ENCODE measurements around the gene CLEC4E. TPM values are rescaled to one million over a fixed set of nuclear protein-coding genes. Genes with fewer than 3 reads are reported as not detected.
"Not testable (repeated sequence)": the region's sequence is repeated elsewhere in the genome, so short reads cannot be mapped to it uniquely, and the experiment has no call there.

The CLEC4E gene
- 1 to 10 TPM in 1 of 4 donors, not detected in 3; 1.4 TPM for total RNA-seq

GRCh38 chr12:8540831-8541230 is at the start of gene CLEC4E:
Gene CLEC4E, minus strand, starts transcription at chr12:8540905. Its CDS starts 108 bp downstream, at chr12:8540797.
- H3K9me3 ChIP-seq; H3K27me3 ChIP-seq; DNase-seq (ENCODE audit: low spot score in 2 of 2); H3K27ac ChIP-seq; H3K4me1 ChIP-seq; H3K36me3 ChIP-seq; H3K4me3 ChIP-seq: not testable (repeated sequence)
- WGBS = 54% methylated on average over 4 of the region's 4 CpGs

GRCh38 chr12:8589679-8590078 is 49.0 kb upstream of the CLEC4E start:
- Histone ChIP-seq H3K27ac (no peak overlapping the region), H3K4me3 (no peak overlapping the region), H3K27me3 (no peaks in the 10 kb centered on the region), H3K36me3 (no peaks in the 10 kb centered on the region), H3K9me3 (no peaks in the 10 kb centered on the region), H3K4me1 (no peaks in the 10 kb centered on the region)
- no peak for DNase-seq (ENCODE audit: low spot score in 2 of 2)
- 88% methylated on average over 7 of the region's 7 CpGs for WGBS
- TF ChIP-seq POLR2AphosphoS5 (IDR thresholded peaks at IDR 0.05) (no peak), EP300 (IDR thresholded peaks at IDR 0.05) (no peak), POLR2A (IDR thresholded peaks at IDR 0.05) (no peak), CTCF (IDR thresholded peaks at IDR 0.05) (no peak)

GRCh38 chr12:8584478-8584877 is 43.8 kb upstream of the CLEC4E start:
- not testable (repeated sequence) for H3K27me3 ChIP-seq; H3K9me3 ChIP-seq; H3K4me3 ChIP-seq; H3K27ac ChIP-seq; DNase-seq (ENCODE audit: low spot score in 2 of 2); H3K4me1 ChIP-seq; H3K36me3 ChIP-seq
- WGBS = 93% methylated on average over 11 of the region's 13 CpGs

GRCh38 chr12:8584004-8584403 is 43.3 kb upstream of the CLEC4E start:
- no peak overlapping the region for H3K27ac ChIP-seq
- no peaks in the 10 kb centered on the region for H3K27me3 ChIP-seq
- DNase-seq (ENCODE audit: low spot score in 2 of 2) = no peak
- no peak for TF ChIP-seq POLR2AphosphoS5 (IDR thresholded peaks at IDR 0.05)
- TF ChIP-seq EP300 (IDR thresholded peaks at IDR 0.05) = no peak
- 47% methylated on average over 7 of the region's 7 CpGs for WGBS
- H3K36me3 ChIP-seq = no peaks in the 10 kb centered on the region
- no peaks in the 10 kb centered on the region for H3K4me1 ChIP-seq
- no peaks in the 10 kb centered on the region for H3K9me3 ChIP-seq
- H3K4me3 ChIP-seq = no peak overlapping the region

- no peak for DNase-seq (ENCODE audit: low spot score in 2 of 2)
- TF ChIP-seq POLR2AphosphoS5 (IDR thresholded peaks at IDR 0.05) (no peak), POLR2A (IDR thresholded peaks at IDR 0.05) (no peak), EP300 (IDR thresholded peaks at IDR 0.05) (no peak), CTCF (IDR thresholded peaks at IDR 0.05) (no peak)
- no peak overlapping the region for H3K4me3 ChIP-seq
- no peaks in the 10 kb centered on the region for H3K36me3 ChIP-seq
- WGBS = 76% methylated on average over 9 of the region's 9 CpGs
- no peaks in the 10 kb centered on the region for H3K27me3 ChIP-seq
- H3K4me1 ChIP-seq = no peaks in the 10 kb centered on the region
- no peaks in the 10 kb centered on the region for H3K9me3 ChIP-seq
- H3K27ac ChIP-seq = no peak overlapping the region
Observed at GRCh38 chr12:8581098-8581784, 40.5 kb upstream of the CLEC4E start.

- no peak overlapping the region for H3K27ac ChIP-seq
- no peak for DNase-seq (ENCODE audit: low spot score in 2 of 2)
- no peaks in the 10 kb centered on the region for H3K36me3 ChIP-seq
- TF ChIP-seq POLR2A (IDR thresholded peaks at IDR 0.05) (no peak), CTCF (IDR thresholded peaks at IDR 0.05) (no peak), EP300 (IDR thresholded peaks at IDR 0.05) (no peak), POLR2AphosphoS5 (IDR thresholded peaks at IDR 0.05) (no peak)
- H3K9me3 ChIP-seq = no peaks in the 10 kb centered on the region
- no peak overlapping the region for H3K4me3 ChIP-seq
- no peaks in the 10 kb centered on the region for H3K27me3 ChIP-seq
- WGBS = 73% methylated on average over 3 of the region's 3 CpGs
- H3K4me1 ChIP-seq = no peaks in the 10 kb centered on the region
Observed at GRCh38 chr12:8577879-8578278, 37.2 kb upstream of the CLEC4E start.

- Histone ChIP-seq H3K27ac (no peak overlapping the region), H3K36me3 (no peaks in the 10 kb centered on the region), H3K4me3 (no peak overlapping the region), H3K27me3 (no peaks in the 10 kb centered on the region), H3K9me3 (no peaks in the 10 kb centered on the region), H3K4me1 (no peaks in the 10 kb centered on the region)
- DNase-seq (ENCODE audit: low spot score in 2 of 2) = no peak
- 49% methylated on average over 2 of the region's 2 CpGs for WGBS
- TF ChIP-seq EP300 (IDR thresholded peaks at IDR 0.05) = no peak
- no peak for TF ChIP-seq POLR2AphosphoS5 (IDR thresholded peaks at IDR 0.05)
- TF ChIP-seq CTCF (IDR thresholded peaks at IDR 0.05) = no peak
- no peak for TF ChIP-seq POLR2A (IDR thresholded peaks at IDR 0.05)
Observed at GRCh38 chr12:8572507-8572906, 31.8 kb upstream of the CLEC4E start.
